Inferior parietal cortex (tissue), 1 donor: ENCODE measurements around the gene ALDH9A1.
A peak's percentile ranks its signal among the peaks of the same experiment; 100 is the strongest.
"Not testable (repeated sequence)": the region's sequence is repeated elsewhere in the genome, so short reads cannot be mapped to it uniquely, and the experiment has no call there.

Source experiments
- DNase-seq: peaks from one replicate; pipeline ENCODE4 v3.0.0-alpha.2; 2016; ENCODE audit errors: extremely low spot score

Gene ALDH9A1

GRCh38 chr1:165697881-165698760, at the start of gene ALDH9A1:
Gene ALDH9A1, minus strand, starts transcription at chr1:165698562. Its CDS starts 4 bp downstream, at chr1:165698558.
- peak; percentile 82 for DNase-seq

DNA sequence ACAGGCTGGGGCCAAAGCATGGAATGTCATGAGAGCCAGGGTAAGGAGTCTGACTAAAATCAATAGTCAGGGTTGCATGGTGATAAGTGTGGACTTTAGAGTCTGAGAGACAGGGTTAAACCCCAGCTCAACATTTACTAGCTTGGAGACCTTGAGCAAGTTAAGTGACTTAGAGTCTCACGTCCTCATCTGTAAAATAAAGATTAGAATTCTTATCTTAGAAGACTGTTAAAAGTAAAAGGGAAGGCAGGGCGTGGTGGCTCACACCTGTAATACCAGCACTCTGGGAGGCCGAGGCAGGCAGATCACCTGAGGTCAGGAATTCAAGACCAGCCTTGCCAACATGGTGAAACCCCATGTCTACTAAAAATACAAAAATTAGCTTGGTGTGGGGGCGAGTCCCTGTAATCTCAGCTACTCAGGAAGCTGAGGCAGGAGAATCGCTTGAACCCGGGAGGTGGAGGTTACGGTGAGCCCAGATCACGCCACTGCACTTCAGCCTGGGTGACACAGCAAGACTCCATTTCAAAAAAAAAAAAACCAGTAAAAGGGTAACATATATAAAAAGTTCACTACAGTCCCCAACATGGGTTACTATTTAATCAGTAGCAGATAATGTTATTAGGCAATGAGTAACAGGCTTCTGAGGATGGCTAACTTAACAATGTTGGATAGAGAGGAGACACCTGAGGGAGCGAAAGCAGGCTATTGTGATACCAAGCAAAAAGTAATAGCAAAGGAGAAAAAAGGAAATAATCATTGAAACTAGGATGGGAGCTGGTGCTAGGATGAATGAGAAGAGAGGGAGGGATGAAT, 49.5 kb upstream of the ALDH9A1 start:
- no peak for DNase-seq

GRCh38 chr1:165744913-165745312, 46.6 kb upstream of the ALDH9A1 start:
- not testable (repeated sequence) for DNase-seq

DNA sequence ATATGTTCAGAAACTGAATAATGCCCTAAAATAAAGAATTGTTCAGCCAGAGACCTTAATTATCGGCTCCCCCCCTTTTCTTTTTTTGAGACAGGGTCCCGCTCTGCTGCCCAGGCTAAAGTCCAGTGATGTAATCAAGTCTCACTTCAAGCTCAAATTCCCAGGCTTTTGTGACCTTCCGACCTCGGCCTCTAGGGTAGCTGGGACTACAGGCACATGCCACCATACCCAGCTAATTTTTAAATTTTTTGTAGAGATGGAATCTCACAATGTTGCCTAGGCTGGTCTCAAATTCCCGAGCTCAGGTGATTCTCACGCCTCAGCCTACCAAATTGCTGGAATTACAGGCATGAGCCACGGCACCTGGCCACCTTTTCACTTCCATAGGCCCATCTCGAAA, 43.8 kb upstream of the ALDH9A1 start:
- DNase-seq, result no peak

DNA sequence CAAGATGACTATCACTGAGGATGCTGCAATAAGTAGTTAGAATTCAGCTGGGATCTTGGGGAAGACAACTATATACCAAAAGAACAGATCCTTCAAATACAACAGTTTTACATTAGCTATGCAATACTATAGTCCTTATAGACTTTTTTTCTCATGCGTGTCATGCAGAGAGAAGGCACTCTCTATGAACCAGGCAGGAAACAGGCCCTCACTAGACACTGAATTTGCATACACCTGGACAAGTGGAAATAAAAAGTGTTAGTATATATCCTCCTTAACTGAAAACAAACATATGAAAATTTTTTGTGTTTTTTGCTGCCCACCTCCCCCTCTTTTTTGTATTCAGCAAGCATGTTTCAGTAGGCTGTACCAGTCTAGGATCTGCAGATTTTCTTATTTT, 40.4 kb upstream of the ALDH9A1 start:
- no peak for DNase-seq

DNA sequence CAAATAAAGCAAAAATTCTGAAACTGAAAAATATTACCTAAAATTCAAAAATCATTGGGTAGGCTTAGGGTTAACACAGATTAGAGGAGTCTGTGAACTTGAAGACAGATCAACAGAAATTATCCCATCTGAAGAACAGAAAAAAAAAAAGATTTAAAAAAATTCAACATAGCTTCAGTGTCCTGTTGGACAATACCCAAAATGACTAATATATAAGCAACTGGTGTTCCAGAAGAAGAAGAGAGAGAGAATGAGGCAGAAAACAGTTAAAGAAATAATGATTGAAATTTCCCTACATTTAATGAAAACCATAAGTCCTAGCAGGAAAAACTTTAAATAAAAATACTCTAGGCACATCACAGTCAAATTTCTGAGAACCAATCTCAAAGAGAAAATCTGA, 38.8 kb upstream of the ALDH9A1 start:
- DNase-seq, result no peak

GRCh38 chr1:165734906-165735305, 36.5 kb upstream of the ALDH9A1 start:
- no peak for DNase-seq

- no peak for DNase-seq
Measured at GRCh38 chr1:165726841-165727240, 28.5 kb upstream of the ALDH9A1 start.

DNA sequence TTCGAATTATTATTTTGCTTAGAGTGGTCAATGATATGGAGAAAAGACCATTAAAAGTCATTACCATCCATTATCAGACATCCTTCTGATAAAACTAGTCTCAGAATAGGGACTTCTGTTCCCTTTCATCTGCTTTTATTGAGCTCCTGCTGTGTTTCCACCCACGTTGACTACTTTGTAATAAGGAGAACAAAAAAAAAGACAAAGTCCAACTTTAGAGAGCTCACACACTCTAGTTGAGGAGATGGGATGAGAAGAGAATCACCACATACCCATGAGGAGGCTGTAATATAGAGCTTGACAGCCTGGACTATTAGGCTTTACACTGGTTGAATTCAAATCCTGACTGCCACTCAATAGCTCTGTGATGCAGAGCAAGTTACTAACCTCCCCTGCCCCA, 27.8 kb upstream of the ALDH9A1 start:
- no peak for DNase-seq

GRCh38 chr1:165717918-165718515, 19.7 kb upstream of the ALDH9A1 start:
- peak; percentile 74 for DNase-seq

- not testable (repeated sequence) for DNase-seq
Measured at GRCh38 chr1:165716265-165717051, 18.1 kb upstream of the ALDH9A1 start.

GRCh38 chr1:165712764-165713163, 14.4 kb upstream of the ALDH9A1 start:
- no peak for DNase-seq

DNA sequence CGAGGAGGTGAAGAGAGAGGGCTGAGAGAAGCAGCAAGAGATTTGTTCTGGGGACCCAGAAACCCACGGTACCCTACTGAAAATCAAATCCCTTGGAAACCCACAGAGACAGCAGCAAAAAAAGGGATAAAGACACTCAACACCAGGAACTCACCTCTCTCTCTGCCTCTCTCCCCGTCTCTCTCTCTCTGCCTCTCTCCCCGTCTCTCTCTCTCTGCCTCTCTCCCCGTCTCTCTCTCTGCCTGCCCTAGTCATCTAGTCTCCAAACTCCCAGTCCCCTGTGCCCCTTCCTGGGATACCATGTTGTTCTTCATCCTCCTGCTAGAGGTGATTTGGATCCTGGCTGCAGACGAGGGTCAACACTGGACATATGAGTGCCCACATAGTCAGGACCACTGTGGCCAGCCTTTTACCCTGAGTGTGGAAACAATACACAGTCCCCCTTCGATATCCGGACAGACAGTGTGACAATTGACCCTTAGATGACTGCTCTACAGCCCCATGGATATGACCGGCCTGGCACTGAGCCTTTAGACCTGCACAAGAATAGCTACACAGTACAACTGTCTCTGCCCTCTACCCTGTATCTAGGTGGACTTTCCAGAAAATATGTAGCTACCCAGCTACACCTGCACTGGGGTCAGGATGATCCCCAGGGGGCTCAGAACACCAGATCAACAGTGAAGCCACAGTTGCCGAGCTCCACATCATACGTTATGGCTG, 9.8 kb upstream of the ALDH9A1 start:
- no peak for DNase-seq

GRCh38 chr1:165703648-165704047, 5.3 kb upstream of the ALDH9A1 start:
- no peak for DNase-seq

DNA sequence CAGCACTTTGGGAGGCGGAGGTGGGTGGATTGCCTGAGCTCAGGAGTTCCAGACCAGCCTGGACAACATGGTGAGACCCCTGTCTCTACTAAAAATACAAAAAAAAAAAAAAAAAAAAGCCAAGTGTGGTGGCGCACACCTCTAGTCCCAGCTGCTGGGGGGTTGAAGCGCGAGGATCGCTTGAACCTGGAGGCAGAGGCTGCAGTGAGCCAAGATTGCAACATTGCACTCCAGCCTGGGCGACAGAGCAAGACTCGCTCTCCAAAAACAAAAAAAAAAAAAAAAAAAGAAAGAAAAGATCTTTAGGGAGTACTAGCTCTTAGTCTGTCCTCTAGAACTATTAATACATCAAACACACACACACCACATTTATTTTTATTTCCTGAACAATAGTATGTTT, 3.6 kb upstream of the ALDH9A1 start:
- not testable (repeated sequence) for DNase-seq

- DNase-seq, result no peak
Measured at GRCh38 chr1:165699577-165699976, 1.2 kb upstream of the ALDH9A1 start.

DNA sequence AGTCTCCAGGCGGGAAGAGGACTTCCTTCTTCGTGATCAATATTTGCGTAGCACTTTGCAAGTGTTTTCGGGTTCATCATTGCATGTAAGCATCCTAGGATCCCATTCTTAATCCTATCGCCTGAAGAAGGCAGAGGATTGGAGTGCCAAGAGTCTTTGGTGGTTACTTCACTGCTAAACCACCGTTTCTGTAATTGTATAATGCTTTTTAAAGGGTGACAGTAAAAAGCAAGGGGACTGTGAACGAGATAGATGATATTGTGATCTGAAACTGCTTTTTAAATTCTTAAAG, 345 bp upstream of the ALDH9A1 start:
- DNase-seq, result no peak

- no peak for DNase-seq
Measured at GRCh38 chr1:165697491-165697880, 876 bp downstream of the ALDH9A1 start.

DNA sequence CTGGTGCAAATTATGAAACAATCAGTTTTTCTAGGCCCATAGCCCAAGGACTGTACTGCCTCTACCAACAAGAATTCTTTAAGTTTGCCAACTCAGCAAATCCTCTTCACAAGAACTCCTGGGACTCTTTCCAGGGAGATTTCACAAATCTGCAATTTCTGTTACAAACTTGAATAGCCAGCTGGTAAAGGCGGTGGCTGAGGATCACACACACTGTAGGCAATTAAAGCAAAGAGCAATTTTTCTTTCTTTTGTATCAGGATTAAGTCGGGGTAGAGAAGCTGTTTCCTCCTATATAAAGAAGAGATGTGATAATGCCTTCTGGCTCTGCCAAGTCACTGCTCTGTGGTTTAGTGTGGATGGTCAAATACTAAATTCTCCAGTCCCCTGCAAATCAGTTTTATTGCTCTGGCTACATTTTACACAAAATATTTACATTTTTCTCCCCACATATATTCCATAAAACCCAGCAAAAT, 1.7 kb downstream of the ALDH9A1 start:
- peak; percentile 72 for DNase-seq

- no peak for DNase-seq
Measured at GRCh38 chr1:165695031-165695430, 3.3 kb downstream of the ALDH9A1 start.

DNA sequence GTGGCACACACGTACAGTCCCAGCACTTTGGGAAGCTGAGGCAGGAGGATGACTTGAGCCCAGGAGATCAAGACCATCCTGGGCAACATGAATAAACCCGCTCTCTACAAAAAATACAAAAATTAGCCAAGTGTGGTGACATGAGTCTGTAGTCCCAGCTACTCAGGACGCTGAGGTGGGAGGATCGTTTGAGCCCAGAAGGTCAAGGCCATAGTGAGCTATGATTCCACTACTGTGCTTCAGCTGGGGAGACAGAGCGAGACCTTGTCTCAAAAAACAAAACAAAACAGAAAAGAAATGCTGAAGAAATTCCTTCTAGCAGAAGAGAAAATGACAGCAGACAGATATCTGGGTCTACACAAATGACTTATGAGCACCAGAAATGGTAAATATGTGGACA, 10.3 kb downstream of the ALDH9A1 start:
- no peak for DNase-seq
